Inflammatory macrophage treated with lipopolysaccharide for 4 hours (primary cell): ENCODE results near the gene RBM47.
"Not testable (repeated sequence)": the region's sequence is repeated elsewhere in the genome, so short reads cannot be mapped to it uniquely, and the experiment has no call there.

ENCODE experiments used
- DNase-seq: peaks from one replicate; pipeline ENCODE4 v3.0.0-alpha.2; 2020

The RBM47 gene

GRCh38 chr4:40403081-40403480 lies 226.6 kb downstream of the RBM47 start:
- DNase-seq = no peak

- no peak for DNase-seq
Observed at GRCh38 chr4:40402556-40402955, 227.1 kb downstream of the RBM47 start.

GRCh38 chr4:40401631-40402030 lies 228.0 kb downstream of the RBM47 start:
- DNase-seq = no peak

- no peak for DNase-seq
Observed at GRCh38 chr4:40401096-40401495, 228.6 kb downstream of the RBM47 start.

GRCh38 chr4:40399578-40399977 lies 230.1 kb downstream of the RBM47 start:
- no peak for DNase-seq

- no peak for DNase-seq
Observed at GRCh38 chr4:40395908-40396793, 233.5 kb downstream of the RBM47 start.

GRCh38 chr4:40395166-40395900 lies 234.3 kb downstream of the RBM47 start:
- DNase-seq = no peak

- peak; percentile 22 for DNase-seq
Observed at GRCh38 chr4:40394236-40394635, 235.4 kb downstream of the RBM47 start.

GRCh38 chr4:40392241-40392640 lies 237.4 kb downstream of the RBM47 start:
- DNase-seq = not testable (repeated sequence)

- no peak for DNase-seq
Observed at GRCh38 chr4:40389986-40390385, 239.7 kb downstream of the RBM47 start.

- no peak for DNase-seq
Observed at GRCh38 chr4:40388239-40388638, 241.4 kb downstream of the RBM47 start.

- no peak for DNase-seq
Observed at GRCh38 chr4:40380647-40381046, 249.0 kb downstream of the RBM47 start.

- DNase-seq = no peak
Observed at GRCh38 chr4:40379248-40379647, 250.4 kb downstream of the RBM47 start.

- no peak for DNase-seq
Observed at GRCh38 chr4:40378619-40379018, 251.0 kb downstream of the RBM47 start.

GRCh38 chr4:40377512-40378365 lies 251.9 kb downstream of the RBM47 start:
- peak; percentile 30 for DNase-seq

GRCh38 chr4:40375620-40376019 lies 254.0 kb downstream of the RBM47 start:
- no peak for DNase-seq

GRCh38 chr4:40375095-40375494 lies 254.6 kb downstream of the RBM47 start:
- DNase-seq = no peak

- peak; percentile 56 for DNase-seq
Observed at GRCh38 chr4:40373636-40374035, 256.0 kb downstream of the RBM47 start.
